NB4 (cell line): ENCODE data around the gene PDLIM7.

ENCODE experiments used
- CTCF ChIP-seq: IDR thresholded peaks from one replicate; pipeline ENCODE4 v1.5.1; 2012; ENCODE audit warnings: low read depth, low read length
- MAX ChIP-seq: IDR thresholded peaks from 2 replicates; pipeline ENCODE4 v1.6.1; 2011; ENCODE audit warnings: low read depth, low read length
- MYC ChIP-seq: IDR thresholded peaks from 2 replicates; pipeline ENCODE4 v1.6.1; 2011; ENCODE audit warnings: low read depth, low read length
- POLR2A ChIP-seq: IDR thresholded peaks from 2 replicates; pipeline ENCODE4 v1.6.1; 2011; ENCODE audit warnings: mild to moderate bottlenecking; ENCODE audit not compliant: insufficient read length; ENCODE audit errors: extremely low read depth

GRCh38 chr5:177486256-177486655 lies 11.1 kb downstream of the PDLIM7 start:
- TF ChIP-seq CTCF: no peak
- no peak for TF ChIP-seq POLR2A
- TF ChIP-seq MAX: no peak
- no peak for TF ChIP-seq MYC
